HCT116 (cell line): ENCODE measurements around the gene NEK7.

Experiments used
- CTCF ChIP-seq, 3 experiments: fragments of 200-600 bp in 1 of 3; sonication (generic) in 1 of 3; IDR thresholded peaks in 2 of 3; conservative IDR thresholded peaks in 1 of 3; 2 replicates each; pipeline ENCODE4 v1.5.1; 2012 to 2017; ENCODE audit warnings: low read depth in 2 of 3, low read length in 2 of 3, antibody characterized with exemption in 1 of 3, borderline replicate concordance in 1 of 3, control low read depth in 1 of 3, mild to moderate bottlenecking in 1 of 3, mixed read lengths in 1 of 3, mixed run types in 1 of 3, moderate library complexity in 1 of 3; ENCODE audit not compliant: insufficient read depth in 1 of 3
- EZH2 ChIP-seq: fragments of 200-600 bp; sonication (generic); IDR thresholded peaks from 2 replicates; pipeline ENCODE4 v1.6.1; 2017; ENCODE audit warnings: antibody characterized with exemption, mixed run types
- EZH2phosphoT487 ChIP-seq: fragments of 200-600 bp; IDR thresholded peaks from 2 replicates; pipeline ENCODE4 v1.6.1; 2018; ENCODE audit warnings: antibody characterized with exemption, borderline replicate concordance
- JUND ChIP-seq: IDR thresholded peaks from 2 replicates; pipeline ENCODE4 v1.6.1; 2012
- MAX ChIP-seq: IDR thresholded peaks from 2 replicates; pipeline ENCODE4 v1.6.1; 2012
- POLR2A ChIP-seq: IDR thresholded peaks from 2 replicates; pipeline ENCODE4 v1.7.0; 2011; ENCODE audit warnings: borderline replicate concordance; ENCODE audit not compliant: insufficient read depth, insufficient read length; ENCODE audit errors: extremely low read depth
- POLR2AphosphoS5 ChIP-seq: IDR thresholded peaks from 2 replicates; pipeline ENCODE4 v1.6.1; 2011; ENCODE audit warnings: mild to moderate bottlenecking, low read depth, low read length, moderate library complexity
- RAD21 ChIP-seq: IDR thresholded peaks from 2 replicates; pipeline ENCODE4 v1.6.1; 2012; ENCODE audit warnings: low read depth, mild to moderate bottlenecking
- SP1 ChIP-seq: IDR thresholded peaks from 2 replicates; pipeline ENCODE4 v1.6.1; 2012; ENCODE audit warnings: low read depth
- TCF7L2 ChIP-seq: IDR thresholded peaks from 2 replicates; pipeline ENCODE4 v1.7.0; 2011; ENCODE audit warnings: borderline replicate concordance, inconsistent platforms; ENCODE audit not compliant: insufficient read depth, insufficient read length; ENCODE audit errors: extremely low read depth
- TF ChIP-seq, protein P1 (sequence below): IDR thresholded peaks from 2 replicates; pipeline ENCODE4 v1.6.1; 2012; ENCODE audit warnings: low read depth
- TF ChIP-seq, protein P2 (sequence below): IDR thresholded peaks from 2 replicates; pipeline ENCODE4 v1.6.1; 2012

DNA sequence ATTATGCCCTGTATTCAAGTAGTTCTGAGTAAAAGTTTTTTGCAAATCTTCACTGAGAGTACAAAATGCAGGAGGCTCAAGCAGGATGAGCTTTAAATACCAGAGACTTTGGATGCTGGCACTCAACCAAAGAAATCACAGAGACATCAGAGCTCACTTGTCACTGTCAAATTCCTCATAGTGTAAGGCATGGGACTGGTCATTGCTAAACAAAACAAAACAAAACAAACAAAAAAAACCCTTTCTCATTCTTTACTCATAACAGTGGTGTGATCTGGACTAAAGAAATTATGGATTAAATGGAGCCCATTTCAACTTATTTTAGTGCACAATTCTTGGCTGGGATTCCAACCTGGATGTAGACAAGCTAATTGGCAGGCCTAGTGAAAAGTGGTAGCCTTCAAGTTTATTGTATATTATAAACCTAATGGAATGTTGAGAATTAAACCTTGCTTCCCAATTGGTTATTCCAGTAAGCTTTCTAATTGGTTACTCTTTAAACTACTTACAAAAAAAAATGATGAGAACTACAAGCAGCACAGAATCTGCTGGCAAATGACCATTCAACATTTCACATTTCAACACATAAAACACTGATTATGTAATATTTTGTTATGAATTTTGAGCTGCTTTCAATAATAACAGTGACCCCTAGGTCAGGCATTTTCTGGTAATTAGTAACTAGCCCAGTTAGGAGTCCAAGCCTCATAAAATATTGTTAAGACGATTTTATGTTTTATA lies 30.6 kb upstream of the NEK7 start:
- TF ChIP-seq CTCF (IDR thresholded peaks at IDR 0.05 in 2 of 3, conservative IDR thresholded peaks at IDR 0.05 in 1 of 3; ENCODE audit: borderline replicate concordance in 1 of 3, insufficient read depth in 1 of 3, low read depth in 2 of 3, low read length in 2 of 3) (no peak), EZH2phosphoT487 (no peak), EZH2 (no peak), RAD21 (no peak), TCF7L2 (no peak), POLR2AphosphoS5 (no peak), POLR2A (no peak), MAX (no peak), JUND (no peak), SP1 (no peak)
- TF ChIP-seq, protein P1, sequence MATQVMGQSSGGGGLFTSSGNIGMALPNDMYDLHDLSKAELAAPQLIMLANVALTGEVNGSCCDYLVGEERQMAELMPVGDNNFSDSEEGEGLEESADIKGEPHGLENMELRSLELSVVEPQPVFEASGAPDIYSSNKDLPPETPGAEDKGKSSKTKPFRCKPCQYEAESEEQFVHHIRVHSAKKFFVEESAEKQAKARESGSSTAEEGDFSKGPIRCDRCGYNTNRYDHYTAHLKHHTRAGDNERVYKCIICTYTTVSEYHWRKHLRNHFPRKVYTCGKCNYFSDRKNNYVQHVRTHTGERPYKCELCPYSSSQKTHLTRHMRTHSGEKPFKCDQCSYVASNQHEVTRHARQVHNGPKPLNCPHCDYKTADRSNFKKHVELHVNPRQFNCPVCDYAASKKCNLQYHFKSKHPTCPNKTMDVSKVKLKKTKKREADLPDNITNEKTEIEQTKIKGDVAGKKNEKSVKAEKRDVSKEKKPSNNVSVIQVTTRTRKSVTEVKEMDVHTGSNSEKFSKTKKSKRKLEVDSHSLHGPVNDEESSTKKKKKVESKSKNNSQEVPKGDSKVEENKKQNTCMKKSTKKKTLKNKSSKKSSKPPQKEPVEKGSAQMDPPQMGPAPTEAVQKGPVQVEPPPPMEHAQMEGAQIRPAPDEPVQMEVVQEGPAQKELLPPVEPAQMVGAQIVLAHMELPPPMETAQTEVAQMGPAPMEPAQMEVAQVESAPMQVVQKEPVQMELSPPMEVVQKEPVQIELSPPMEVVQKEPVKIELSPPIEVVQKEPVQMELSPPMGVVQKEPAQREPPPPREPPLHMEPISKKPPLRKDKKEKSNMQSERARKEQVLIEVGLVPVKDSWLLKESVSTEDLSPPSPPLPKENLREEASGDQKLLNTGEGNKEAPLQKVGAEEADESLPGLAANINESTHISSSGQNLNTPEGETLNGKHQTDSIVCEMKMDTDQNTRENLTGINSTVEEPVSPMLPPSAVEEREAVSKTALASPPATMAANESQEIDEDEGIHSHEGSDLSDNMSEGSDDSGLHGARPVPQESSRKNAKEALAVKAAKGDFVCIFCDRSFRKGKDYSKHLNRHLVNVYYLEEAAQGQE: no peak
- TF ChIP-seq, protein P2, sequence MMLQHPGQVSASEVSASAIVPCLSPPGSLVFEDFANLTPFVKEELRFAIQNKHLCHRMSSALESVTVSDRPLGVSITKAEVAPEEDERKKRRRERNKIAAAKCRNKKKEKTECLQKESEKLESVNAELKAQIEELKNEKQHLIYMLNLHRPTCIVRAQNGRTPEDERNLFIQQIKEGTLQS: no peak
